HG03342 (cell line): ENCODE measurements around the gene FAHD1.
"Not testable (repeated sequence)": the region's sequence is repeated elsewhere in the genome, so short reads cannot be mapped to it uniquely, and the experiment has no call there.

Experiments
- ATAC-seq: cut with Tn5 transposase; IDR thresholded peaks from one replicate; pipeline ENCODE4 v1.9.1; 2021; ENCODE audit warnings: mild to moderate bottlenecking, moderate library complexity; ENCODE audit not compliant: unreplicated experiment

Gene FAHD1

GRCh38 chr16:1834096-1834495 is 7.1 kb downstream of the FAHD1 start:
- ATAC-seq = no peak

DNA sequence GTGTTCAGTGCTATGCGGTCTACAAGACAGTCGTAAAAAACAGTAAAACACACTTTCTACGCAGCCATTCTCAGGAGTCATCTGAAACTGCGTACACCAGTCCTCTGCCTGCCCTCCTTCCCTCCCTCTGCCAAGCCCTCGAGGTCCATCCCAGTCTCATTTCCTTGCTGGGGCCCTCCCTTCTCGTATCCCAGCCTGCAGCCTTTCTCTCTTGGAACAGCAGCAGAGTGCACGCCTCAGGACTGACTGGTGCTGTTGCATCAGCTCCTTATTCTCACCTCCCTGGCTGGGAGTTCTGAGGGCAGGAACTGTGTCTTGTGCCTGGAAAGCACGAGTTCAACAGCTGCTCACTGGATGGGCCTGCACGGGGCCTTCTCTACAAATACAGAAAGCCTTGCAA is 12.5 kb downstream of the FAHD1 start:
- no peak for ATAC-seq

- no peak for ATAC-seq
These were observed 19.0 kb downstream of the FAHD1 start for GRCh38 chr16:1845985-1846384.

DNA sequence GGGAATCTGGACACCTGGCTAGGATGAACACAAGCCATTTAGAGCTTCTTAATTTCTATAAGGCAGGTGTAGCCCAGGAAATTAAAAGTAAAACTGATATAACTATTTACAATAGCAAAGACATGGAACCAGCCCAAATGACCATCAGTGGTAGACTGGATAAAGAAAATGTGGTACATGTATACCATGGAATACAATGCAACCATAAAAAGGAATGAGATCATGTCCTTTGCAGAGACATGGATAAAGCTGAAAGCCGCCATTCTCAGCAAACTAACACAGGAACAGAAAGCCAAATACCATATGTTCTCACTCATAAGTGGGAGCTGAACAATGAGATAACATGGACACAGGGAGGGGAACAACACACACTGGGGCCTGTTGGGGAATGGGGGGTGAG is 19.4 kb downstream of the FAHD1 start:
- ATAC-seq = no peak

DNA sequence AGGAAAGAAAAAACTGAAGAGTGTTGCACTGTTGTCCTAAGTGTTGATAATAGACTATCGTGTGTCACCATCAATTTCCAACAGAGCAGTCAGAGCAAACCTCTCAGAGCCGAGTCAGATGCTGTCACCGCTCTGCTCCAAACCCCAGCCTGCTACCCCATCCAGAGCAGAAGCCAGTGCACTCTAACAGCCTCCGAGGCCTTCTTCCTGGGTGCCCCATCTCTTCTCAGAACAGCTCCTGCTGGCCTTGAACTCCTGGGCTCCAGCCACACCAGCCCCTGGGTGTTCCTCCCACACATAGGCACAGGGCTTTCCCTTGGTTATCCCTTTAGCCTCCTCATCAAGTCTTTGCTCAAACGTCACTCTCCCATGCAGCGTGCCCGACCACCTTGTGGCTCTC is 24.0 kb downstream of the FAHD1 start:
- no peak for ATAC-seq

DNA sequence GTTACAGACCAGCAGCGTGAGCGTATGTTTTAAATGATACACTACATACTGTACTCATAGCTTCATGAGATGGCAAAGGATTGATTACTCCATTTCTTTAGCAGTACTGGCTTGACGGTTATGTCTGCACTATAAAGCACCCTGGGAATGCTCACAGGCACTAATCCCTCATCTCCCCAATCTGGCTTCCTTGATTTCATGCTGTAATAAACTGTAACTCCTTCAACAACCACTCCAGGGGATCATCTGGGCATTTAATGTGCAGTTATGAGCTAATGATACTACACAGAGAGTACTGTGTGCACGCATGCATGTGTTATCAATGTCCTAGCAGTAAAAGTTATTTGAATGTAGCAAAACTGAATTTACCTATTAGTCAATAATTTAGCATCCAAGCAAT is 24.8 kb downstream of the FAHD1 start:
- no peak for ATAC-seq

GRCh38 chr16:1857433-1858097 is 30.6 kb downstream of the FAHD1 start:
- ATAC-seq = no peak

- ATAC-seq = no peak
These were observed 31.3 kb downstream of the FAHD1 start for GRCh38 chr16:1858189-1858865.

DNA sequence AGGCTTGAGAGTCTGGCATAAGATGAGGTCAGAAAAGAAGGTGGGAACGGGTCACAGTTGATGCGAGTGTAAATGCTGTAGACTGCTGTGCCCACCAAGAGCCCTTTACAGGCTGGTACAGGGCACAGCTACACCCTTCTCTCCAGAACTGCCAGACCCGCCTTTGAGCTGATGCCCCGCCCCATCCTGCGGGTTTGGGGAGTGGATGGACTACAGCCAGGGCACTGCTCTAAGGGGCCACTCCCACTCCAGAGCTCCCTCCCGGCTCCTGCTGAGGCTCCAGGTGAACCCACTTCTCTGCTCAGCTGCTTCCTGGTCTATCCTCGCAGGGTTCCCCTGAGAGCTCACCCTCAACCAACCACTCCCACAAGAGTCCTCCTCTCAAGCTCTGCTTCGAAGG is 32.6 kb downstream of the FAHD1 start:
- ATAC-seq = no peak

DNA sequence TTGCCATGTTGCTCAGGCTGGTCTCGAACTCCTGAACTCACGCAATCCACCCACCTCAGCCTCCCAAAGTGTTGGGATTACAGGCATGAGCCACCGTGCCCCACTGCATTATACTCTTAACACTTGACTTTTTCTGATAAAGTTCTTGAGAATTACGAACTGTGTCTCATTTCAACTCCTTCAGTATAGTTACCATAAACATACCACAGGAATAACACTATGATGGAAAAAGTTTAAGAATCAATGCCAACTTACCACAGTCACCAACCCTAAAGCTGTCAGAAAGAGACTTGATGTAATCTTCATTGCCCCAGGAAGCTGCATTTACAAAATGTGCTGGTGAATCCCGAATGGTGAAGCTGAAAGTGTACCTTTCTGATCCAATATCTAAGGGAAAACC is 34.7 kb downstream of the FAHD1 start:
- ATAC-seq = no peak

DNA sequence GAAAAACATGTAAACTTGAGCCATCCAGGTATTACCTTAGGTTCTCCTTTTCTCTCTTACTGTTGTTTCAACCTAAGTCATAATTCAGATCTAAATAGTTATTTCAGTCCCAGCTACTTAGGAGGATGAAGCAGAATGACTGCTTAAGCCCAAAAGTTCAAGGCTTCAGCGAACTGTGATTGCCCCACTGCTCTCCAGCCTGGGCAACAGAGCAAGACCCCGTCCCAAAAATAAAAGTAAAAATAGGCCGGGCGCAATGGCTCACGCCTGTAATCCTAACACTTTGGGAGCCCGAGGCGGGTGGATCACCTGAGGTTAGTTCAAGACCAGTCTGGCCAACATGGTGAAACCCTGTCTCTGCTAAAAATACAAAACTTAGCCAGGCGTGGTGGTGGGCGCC is 35.4 kb downstream of the FAHD1 start:
- ATAC-seq = no peak

- no peak for ATAC-seq
These were observed 36.9 kb downstream of the FAHD1 start for GRCh38 chr16:1863681-1864460.

- no peak for ATAC-seq
These were observed 39.1 kb downstream of the FAHD1 start for GRCh38 chr16:1865902-1866690.

GRCh38 chr16:1870365-1871082 is 43.5 kb downstream of the FAHD1 start:
- ATAC-seq = no peak

DNA sequence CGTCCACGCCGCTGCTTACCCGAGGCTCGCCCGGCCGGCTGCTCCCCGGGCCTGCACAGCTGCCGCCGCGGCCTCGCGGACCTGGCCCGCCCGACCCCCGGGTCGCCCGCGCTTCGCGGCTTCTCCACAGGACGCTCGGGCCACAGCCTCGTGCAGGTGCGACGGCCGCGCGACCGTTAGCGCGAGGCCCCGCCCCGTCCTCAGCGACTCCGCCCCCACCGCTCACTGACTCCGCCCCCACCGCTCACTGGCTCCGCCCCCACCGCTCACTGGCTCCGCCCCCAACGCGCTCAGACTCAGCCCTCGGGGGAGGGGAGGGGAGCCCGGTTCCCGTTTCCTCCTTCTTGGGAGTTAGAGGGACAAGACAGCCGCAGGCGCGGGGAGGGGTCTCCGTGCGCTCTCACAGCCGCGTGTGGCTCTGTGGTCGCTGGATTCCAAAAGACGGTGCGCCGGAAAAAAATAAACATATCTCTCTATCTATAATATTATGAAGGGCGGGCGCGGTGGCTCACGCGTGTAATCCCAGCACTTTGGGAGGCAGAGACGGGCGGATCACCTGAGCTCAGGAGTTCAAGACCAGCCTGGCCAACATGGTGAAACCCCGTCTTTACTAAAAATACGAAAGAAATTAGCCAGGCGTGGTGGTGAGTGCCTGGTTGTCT is 45.1 kb downstream of the FAHD1 start, which contains the start of gene MEIOB:
TSS of gene MEIOB (minus strand) at position 191 of the 662 bp plus-strand sequence. CDS start 3,989 bp downstream, outside the sequence.
- ATAC-seq = no peak

GRCh38 chr16:1874854-1875253 is 47.8 kb downstream of the FAHD1 start:
- no peak for ATAC-seq

DNA sequence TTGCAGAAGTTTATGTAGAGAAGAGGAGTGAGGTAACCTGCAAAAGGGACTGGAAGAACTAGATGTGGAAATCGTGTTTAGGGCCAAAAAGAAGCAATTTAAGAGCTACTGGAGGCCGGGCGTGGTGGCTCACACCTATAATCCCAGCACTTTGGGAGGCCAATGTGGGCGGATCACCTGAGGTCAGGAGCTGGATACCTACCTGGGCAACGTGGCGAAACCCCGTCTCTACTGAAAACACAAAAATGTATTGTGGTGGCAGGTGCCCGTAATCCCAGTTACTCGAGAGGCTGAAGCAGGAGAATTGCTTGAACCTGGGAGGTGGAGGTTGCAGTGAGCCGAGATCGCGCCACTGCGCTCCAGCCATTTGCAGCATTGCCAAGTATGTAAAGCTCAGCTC is 49.1 kb downstream of the FAHD1 start:
- ATAC-seq = not testable (repeated sequence)

DNA sequence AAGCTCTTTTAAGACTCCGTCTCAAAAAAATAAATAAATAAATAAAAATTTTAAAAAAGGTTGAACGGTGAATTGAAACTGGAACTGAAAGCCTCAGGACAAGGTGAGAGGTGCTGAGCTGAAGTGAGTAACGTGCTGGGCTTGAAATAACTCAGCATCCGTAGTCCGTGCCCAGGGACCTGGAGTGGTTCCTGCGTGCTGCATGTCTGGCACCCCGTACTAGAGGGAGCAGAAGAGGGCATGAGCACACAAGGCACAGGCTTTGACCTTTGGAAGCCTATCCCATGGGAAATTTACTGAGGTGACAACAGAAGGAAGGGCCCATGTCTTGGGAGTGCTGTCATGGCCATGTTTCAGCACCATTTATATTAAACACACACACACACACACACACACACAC is 49.5 kb downstream of the FAHD1 start:
- ATAC-seq = no peak

GRCh38 chr16:1877089-1877488 is 50.1 kb downstream of the FAHD1 start:
- no peak for ATAC-seq

DNA sequence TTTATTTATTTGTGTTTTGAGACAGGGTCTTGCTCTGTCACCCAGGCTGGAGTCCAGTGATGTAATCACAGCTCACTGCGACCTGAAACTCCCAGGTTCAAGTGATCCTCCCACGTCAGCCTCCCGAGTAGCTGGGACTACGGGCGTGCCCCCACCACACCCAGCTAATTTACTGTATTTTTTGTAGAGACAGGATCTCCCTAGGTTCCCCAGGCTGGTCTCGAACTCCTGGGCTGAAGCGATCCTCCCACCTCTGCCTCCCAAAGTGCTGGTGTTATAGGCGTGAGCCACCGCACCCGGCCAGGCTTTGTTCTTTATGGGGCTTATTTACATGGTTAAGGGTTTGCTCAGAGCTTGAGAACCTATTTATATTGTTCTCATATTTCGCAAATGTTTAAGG is 50.8 kb downstream of the FAHD1 start:
- no peak for ATAC-seq
